Activated CD8-positive, alpha-beta memory T cell treated with anti-CD3 and anti-CD28 coated beads for 36 hours (primary cell): ENCODE results near the gene TMEM223. TPM values are rescaled to one million over a fixed set of nuclear protein-coding genes. Genes with fewer than 3 reads are reported as not detected.
"Not testable (repeated sequence)": the region's sequence is repeated elsewhere in the genome, so short reads cannot be mapped to it uniquely, and the experiment has no call there.

Experiments used
- CTCF ChIA-PET: fragments of 350-600 bp; sonication (Branson Sonifier 250); formaldehyde crosslinking; loops from one replicate; lab custom pipeline; 2021; ENCODE audit warnings: antibody characterized with exemption; lab: Charles Lee
- POLR2A ChIA-PET: fragments of 350-600 bp; sonication (Branson Sonifier 250); formaldehyde crosslinking; loops from one replicate; lab custom pipeline; 2021; ENCODE audit warnings: antibody characterized with exemption; lab: Charles Lee
- total RNA-seq, 2 experiments: library from RNA; stranded (reverse); gene quantifications; one replicate each; pipeline ENCODE4 v1.2.3, GENCODE V29; 2021

The TMEM223 gene
- total RNA-seq, 2 experiments from 2014 or later = 12.4 to 13.1 TPM

- ChIA-PET CTCF (interaction anchor here (1.8 kb wide), 1 partner anchor 11 kb away, joined by 16 read pairs; the partner anchor contains the start of gene TMEM179B), POLR2A (no interaction called here)
These were observed 16.2 kb downstream of the TMEM223 start for GRCh38 chr11:62775646-62776045.

GRCh38 chr11:62774407-62774806 lies 17.4 kb downstream of the TMEM223 start:
- POLR2A ChIA-PET = interaction anchor here (0.5 kb wide), 1 partner anchor 82 kb away, joined by 3 read pairs; no protein-coding TSS in a partner anchor

GRCh38 chr11:62771144-62772021 lies 20.4 kb downstream of the TMEM223 start, which contains the start of gene TAF6L:
TSS of gene TAF6L (plus strand) at chr11:62771396. CDS start at chr11:62775784, 4,388 bp downstream.
- ChIA-PET CTCF (interaction anchor here (0.6 to 4.9 kb wide), 9 partner anchors 9 to 110 kb away, joined by 3 to 24 read pairs (median 4); partner anchors contain the start of genes HNRNPUL2, POLR2G, SLC3A2 and TMEM179B), POLR2A (interaction anchor here (0.6 to 3.0 kb wide), 8 partner anchors 10 to 116 kb away, joined by 3 to 18 read pairs (median 8); partner anchors contain the start of genes POLR2G and ZBTB3)

More at GRCh38 chr11:62774407-62774806, 17.4 kb downstream of the TMEM223 start:
- CTCF ChIA-PET = interaction anchor here (0.6 to 1.8 kb wide), 4 partner anchors 12 to 1452 kb away, joined by 3 to 16 read pairs (median 3); partner anchors contain the start of gene TMEM179B

- CTCF ChIA-PET = interaction anchor here (0.6 to 4.9 kb wide), 8 partner anchors 9 to 111 kb away, joined by 3 to 24 read pairs (median 4); partner anchors contain the start of genes HNRNPUL2, POLR2G, SLC3A2 and TMEM179B
- POLR2A ChIA-PET = interaction anchor here (0.6 to 3.0 kb wide), 7 partner anchors 10 to 103 kb away, joined by 3 to 18 read pairs (median 10); partner anchors contain the start of genes POLR2G and ZBTB3
These were observed 21.0 kb downstream of the TMEM223 start for GRCh38 chr11:62770778-62771143.

- CTCF ChIA-PET = interaction anchor here (2.2 to 4.7 kb wide), 2 partner anchors 10 to 26 kb away, joined by 18 to 27 read pairs; partner anchors contain the start of genes TAF6L and TMEM179B
- POLR2A ChIA-PET = interaction anchor here (0.6 to 2.3 kb wide), 3 partner anchors 7 to 95 kb away, joined by 4 to 16 read pairs (median 8); partner anchors contain the start of genes TAF6L and ZBTB3
These were observed 31.0 kb downstream of the TMEM223 start for GRCh38 chr11:62760867-62761227.

- ChIA-PET CTCF (interaction anchor here (0.8 to 1.3 kb wide), 2 partner anchors 16 to 28 kb away, joined by 3 to 4 read pairs; no protein-coding TSS in a partner anchor), POLR2A (no interaction called here)
These were observed 33.7 kb downstream of the TMEM223 start for GRCh38 chr11:62757846-62758788.

- ChIA-PET POLR2A (interaction anchor here (0.7 to 1.7 kb wide), 2 partner anchors 26 to 77 kb away, joined by 5 to 8 read pairs; partner anchors contain the start of gene TEX54), CTCF (interaction anchor here (0.6 to 1.3 kb wide), 3 partner anchors 29 to 371 kb away, joined by 3 read pairs; no protein-coding TSS in a partner anchor)
These were observed 36.7 kb downstream of the TMEM223 start for GRCh38 chr11:62755086-62755615.

- ChIA-PET CTCF (interaction anchor here (0.5 to 3.0 kb wide), 7 partner anchors 27 to 152 kb away, joined by 3 to 13 read pairs (median 3); partner anchors contain the start of gene HNRNPUL2), POLR2A (interaction anchor here (0.6 to 2.1 kb wide), 20 partner anchors 8 to 162 kb away, joined by 3 to 18 read pairs (median 6); partner anchors contain the start of genes C11orf98, CSKMT, HNRNPUL2 and LBHD1)
These were observed 37.8 kb downstream of the TMEM223 start, which contains the start of gene ZBTB3 for GRCh38 chr11:62753736-62754603. TSS of gene ZBTB3 (minus strand) at chr11:62754160. CDS start at chr11:62753664, 496 bp downstream.

- ChIA-PET CTCF (interaction anchor here (0.9 to 3.0 kb wide), 5 partner anchors 26 to 153 kb away, joined by 3 to 13 read pairs (median 3); partner anchors contain the start of gene HNRNPUL2), POLR2A (interaction anchor here (0.6 to 2.1 kb wide), 15 partner anchors 9 to 162 kb away, joined by 3 to 18 read pairs (median 6); partner anchors contain the start of genes C11orf98, CSKMT, HNRNPUL2 and LBHD1)
These were observed 38.6 kb downstream of the TMEM223 start for GRCh38 chr11:62752994-62753735.

GRCh38 chr11:62752177-62752785 lies 39.5 kb downstream of the TMEM223 start:
- CTCF ChIA-PET = interaction anchor here (1.6 to 3.0 kb wide), 2 partner anchors 10 to 34 kb away, joined by 4 to 13 read pairs; partner anchors contain the start of gene POLR2G
- POLR2A ChIA-PET = interaction anchor here (0.5 to 0.7 kb wide), 2 partner anchors 64 to 196 kb away, joined by 3 to 9 read pairs; no protein-coding TSS in a partner anchor

- CTCF ChIA-PET = interaction anchor here (1.1 kb wide), 1 partner anchor 17 kb away, joined by 3 read pairs; no protein-coding TSS in a partner anchor
- POLR2A ChIA-PET = not testable (repeated sequence)
These were observed 41.9 kb downstream of the TMEM223 start for GRCh38 chr11:62749931-62750330.

- POLR2A ChIA-PET = no interaction called here
These were observed 44.2 kb downstream of the TMEM223 start for GRCh38 chr11:62747475-62748160.

More at GRCh38 chr11:62747475-62748160, 44.2 kb downstream of the TMEM223 start:
- CTCF ChIA-PET = interaction anchor here (0.6 to 1.0 kb wide), 3 partner anchors 23 to 193 kb away, joined by 3 to 4 read pairs (median 3); partner anchors contain the start of gene TAF6L
